ENCODE measurements around the gene PEX19.

DNA sequence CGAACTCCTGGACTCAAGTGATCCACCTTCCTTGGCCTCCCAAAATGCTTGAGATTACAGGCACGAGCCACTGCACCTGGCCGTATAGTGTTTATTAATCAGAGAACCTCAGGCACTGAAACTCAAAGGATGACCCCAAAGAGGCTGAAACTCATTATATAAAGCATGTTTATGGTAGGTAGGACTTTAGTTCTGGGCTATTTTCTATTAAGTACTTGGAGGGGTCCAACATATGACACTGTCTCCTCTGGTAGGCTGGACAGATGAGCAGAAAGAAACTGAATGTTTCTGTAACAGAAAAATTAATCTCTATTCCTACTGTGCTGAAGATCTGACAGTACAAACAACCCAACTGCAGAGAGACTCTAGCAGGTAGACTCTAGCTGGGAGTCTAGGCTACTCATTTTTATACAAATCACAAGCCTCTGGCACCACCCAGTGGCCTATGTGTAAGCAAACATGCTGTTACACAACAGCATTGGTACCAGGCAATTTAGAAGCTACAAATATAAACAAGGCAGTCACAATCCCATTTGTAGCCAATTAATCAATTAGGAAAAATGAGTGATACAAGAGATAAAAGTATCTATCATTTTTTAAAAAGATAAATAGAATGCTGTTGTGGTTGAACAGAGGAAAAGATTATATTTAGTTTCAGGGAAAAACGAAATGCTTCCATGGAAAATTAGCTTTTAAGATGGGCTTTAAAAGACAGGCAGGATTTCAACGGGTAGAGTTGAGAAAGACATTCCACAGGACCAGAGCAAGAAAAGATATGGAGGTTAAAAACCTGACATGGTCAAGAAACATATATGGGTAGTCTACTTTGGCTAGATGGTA is 33.0 kb downstream of the PEX19 start:
- no peak for TF ChIP-seq POLR2A (IDR thresholded peaks at IDR 0.05)
- TF ChIP-seq, protein P1, sequence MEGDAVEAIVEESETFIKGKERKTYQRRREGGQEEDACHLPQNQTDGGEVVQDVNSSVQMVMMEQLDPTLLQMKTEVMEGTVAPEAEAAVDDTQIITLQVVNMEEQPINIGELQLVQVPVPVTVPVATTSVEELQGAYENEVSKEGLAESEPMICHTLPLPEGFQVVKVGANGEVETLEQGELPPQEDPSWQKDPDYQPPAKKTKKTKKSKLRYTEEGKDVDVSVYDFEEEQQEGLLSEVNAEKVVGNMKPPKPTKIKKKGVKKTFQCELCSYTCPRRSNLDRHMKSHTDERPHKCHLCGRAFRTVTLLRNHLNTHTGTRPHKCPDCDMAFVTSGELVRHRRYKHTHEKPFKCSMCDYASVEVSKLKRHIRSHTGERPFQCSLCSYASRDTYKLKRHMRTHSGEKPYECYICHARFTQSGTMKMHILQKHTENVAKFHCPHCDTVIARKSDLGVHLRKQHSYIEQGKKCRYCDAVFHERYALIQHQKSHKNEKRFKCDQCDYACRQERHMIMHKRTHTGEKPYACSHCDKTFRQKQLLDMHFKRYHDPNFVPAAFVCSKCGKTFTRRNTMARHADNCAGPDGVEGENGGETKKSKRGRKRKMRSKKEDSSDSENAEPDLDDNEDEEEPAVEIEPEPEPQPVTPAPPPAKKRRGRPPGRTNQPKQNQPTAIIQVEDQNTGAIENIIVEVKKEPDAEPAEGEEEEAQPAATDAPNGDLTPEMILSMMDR (IDR thresholded peaks at IDR 0.05), result peak; percentile 29 to 80 (median 69)
